Measurements from ENCODE around the gene MOB3B. TPM values are rescaled to one million over a fixed set of nuclear protein-coding genes. Genes with fewer than 3 reads are reported as not detected.

The MOB3B gene
- total RNA-seq, 1 donor from 2014 or later: 0.94 TPM

DNA sequence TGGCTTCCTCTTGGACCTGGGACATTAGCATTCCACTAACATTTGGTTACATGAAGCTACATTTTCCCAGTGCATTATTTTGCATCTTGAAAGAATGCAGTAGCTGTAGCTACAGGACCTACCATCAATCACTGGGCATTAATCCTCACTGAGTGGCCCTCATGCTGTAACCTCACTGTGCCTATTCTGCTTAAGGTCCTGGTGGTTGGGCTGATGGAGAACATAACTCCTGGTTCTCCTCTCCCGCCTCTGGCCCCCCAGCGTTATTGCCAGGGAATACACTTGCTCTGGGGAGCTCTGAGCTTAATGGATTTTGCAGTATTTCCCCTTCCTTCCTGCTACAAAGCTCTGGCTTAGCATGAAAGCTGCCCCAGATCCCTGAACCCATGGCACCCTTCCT is 121.1 kb downstream of the MOB3B start:
- no peak for DNase-seq (ENCODE audit: low spot score)
- intact Hi-C loops (cut with micrococcal nuclease): no loop called here
- Mint-ChIP-seq H3K27ac (no peak overlapping the region), H3K27me3 (ENCODE audit: low read depth) (peaks cover 9% of the 10 kb centered on the region), H3K36me3 (ENCODE audit: low read depth) (no peaks in the 10 kb centered on the region), H3K4me3 (ENCODE audit: low read depth) (no peak overlapping the region), H3K4me1 (ENCODE audit: low read depth) (peaks cover 2% of the 10 kb centered on the region), H3K9me3 (no peaks in the 10 kb centered on the region)

DNA sequence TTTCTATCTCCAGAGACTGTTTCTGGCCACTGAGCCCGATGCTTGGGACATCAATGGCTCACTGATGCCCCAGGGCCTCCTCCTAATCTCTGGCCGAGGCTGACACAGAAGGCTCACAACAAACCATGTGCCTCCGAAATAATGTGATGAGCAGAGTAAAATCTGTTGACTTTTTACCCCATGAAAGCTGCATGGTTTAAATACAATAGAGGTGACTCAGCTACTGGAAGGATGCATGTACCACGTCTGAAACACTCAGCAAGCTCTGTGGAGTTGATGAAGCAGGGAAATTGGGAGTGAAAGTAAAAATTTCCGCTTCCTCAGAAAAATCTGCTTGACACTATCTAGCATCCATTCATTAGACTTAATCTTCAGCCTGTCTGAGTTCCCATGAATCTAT is 121.6 kb downstream of the MOB3B start:
- no peak overlapping the region for H3K27ac Mint-ChIP-seq
- peaks cover 10% of the 10 kb centered on the region for H3K27me3 Mint-ChIP-seq (ENCODE audit: low read depth)
- no peak overlapping the region for H3K4me3 Mint-ChIP-seq (ENCODE audit: low read depth)
- H3K4me1 Mint-ChIP-seq (ENCODE audit: low read depth): no peaks in the 10 kb centered on the region
- no peaks in the 10 kb centered on the region for H3K9me3 Mint-ChIP-seq
- intact Hi-C loops (cut with micrococcal nuclease): no loop called here
- no peak for DNase-seq (ENCODE audit: low spot score)
- no peaks in the 10 kb centered on the region for H3K36me3 Mint-ChIP-seq (ENCODE audit: low read depth)

DNA sequence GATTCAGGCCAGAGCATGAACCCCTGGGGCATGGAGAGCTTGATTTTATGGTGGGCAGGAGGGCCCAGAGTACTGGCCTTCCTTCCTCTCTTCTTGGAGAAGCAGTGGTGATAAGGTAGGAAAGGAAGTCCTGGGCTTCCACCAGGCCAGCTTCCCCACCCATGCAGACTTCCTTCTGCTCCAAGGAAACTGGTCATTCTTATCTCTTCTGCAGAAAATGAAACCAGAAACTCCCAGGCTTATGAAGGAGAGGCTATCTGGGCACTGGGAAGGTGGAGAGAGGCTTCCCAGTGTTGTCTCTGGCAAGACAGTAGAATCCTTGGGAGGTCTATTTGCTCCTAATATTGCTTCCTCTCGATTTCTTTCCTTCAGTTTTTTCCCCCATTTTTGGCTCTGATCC is 122.1 kb downstream of the MOB3B start:
- peaks cover 8% of the 10 kb centered on the region for H3K27me3 Mint-ChIP-seq (ENCODE audit: low read depth)
- H3K9me3 Mint-ChIP-seq: no peaks in the 10 kb centered on the region
- intact Hi-C loops (cut with micrococcal nuclease): no loop called here
- H3K4me3 Mint-ChIP-seq (ENCODE audit: low read depth): no peak overlapping the region
- H3K4me1 Mint-ChIP-seq (ENCODE audit: low read depth): no peaks in the 10 kb centered on the region
- no peak for DNase-seq (ENCODE audit: low spot score)
- no peak overlapping the region for H3K27ac Mint-ChIP-seq
- H3K36me3 Mint-ChIP-seq (ENCODE audit: low read depth): no peaks in the 10 kb centered on the region

DNA sequence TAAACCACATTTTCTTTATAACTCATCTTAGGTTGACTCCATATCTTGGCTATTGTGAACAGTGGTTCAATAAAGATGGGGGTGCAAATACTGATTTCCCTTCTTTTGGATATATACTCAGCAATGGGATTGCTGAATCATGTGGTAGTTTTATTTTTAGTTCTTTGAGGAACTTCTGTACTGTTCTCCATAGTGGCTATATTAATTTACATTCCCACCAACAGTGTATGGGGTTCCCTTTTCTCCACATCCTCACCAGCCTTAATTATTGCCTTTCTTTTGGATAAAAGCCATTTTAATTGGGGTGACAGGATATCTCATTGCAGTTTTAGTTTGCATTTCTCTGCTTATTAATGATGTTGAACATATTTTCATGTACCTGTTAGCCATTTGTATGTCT is 125.0 kb downstream of the MOB3B start:
- no peak for DNase-seq (ENCODE audit: low spot score)
- H3K36me3 Mint-ChIP-seq (ENCODE audit: low read depth): no peaks in the 10 kb centered on the region
- H3K27ac Mint-ChIP-seq: no peak overlapping the region
- intact Hi-C loops (cut with micrococcal nuclease): no loop called here
- H3K4me3 Mint-ChIP-seq (ENCODE audit: low read depth): no peak overlapping the region
- no peaks in the 10 kb centered on the region for H3K9me3 Mint-ChIP-seq
- peaks cover 12% of the 10 kb centered on the region for H3K27me3 Mint-ChIP-seq (ENCODE audit: low read depth)
- H3K4me1 Mint-ChIP-seq (ENCODE audit: low read depth): no peaks in the 10 kb centered on the region

DNA sequence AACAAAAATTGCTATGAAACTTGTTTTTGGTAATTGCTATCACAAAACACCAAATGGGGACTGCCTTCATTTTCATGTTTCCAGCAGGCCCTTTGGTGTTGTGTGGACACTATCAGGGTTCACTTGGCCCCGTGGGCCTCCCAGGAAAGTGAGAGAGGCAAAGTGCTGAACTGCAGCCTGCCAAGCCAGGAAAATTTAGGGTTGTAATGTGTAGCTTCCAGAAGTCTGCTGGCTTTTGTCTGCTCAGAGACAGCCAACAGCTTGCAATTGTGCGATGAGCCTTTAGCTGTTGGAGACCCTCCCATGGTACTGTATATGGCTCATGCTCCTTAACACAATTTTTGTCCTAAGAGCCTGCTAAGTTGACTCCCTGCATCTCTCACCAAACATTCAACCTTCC is 127.0 kb downstream of the MOB3B start:
- Mint-ChIP-seq H3K4me3 (ENCODE audit: low read depth) (no peak overlapping the region), H3K4me1 (ENCODE audit: low read depth) (no peaks in the 10 kb centered on the region)

DNA sequence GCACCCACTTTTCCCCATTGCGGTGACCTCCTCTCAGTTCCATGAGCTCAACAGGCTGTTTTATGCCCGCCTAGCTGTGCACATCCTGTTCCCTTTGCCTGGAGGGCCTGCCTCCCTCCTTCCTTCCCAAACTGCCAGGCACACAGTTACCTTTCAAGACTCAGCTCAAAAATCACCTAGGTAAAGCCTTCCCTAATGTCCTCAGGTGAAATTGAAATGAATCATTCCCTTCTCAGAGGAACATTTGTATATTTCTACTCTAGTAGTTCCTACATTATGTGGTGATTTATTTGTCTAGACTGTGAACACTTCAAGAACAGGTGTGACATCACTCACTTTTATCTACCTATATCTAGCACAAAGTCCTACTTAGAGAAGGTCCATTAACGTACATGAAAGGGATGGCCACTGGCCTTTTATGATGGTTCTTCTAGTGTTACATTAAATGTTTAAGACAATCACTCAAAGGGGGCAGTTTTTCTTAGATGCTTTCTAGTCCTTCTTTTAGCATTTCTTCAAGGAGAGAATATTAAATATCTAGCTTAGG is 129.2 kb downstream of the MOB3B start:
- Mint-ChIP-seq H3K4me3 (ENCODE audit: low read depth) (no peak overlapping the region), H3K27me3 (ENCODE audit: low read depth) (peaks cover 21% of the 10 kb centered on the region), H3K4me1 (ENCODE audit: low read depth) (no peaks in the 10 kb centered on the region), H3K36me3 (ENCODE audit: low read depth) (no peaks in the 10 kb centered on the region), H3K27ac (no peak overlapping the region), H3K9me3 (no peaks in the 10 kb centered on the region)
- intact Hi-C loops (cut with micrococcal nuclease): no loop called here
- DNase-seq (ENCODE audit: low spot score): no peak

More for the DNA sequence above, 127.0 kb downstream of the MOB3B start:
- no peak for DNase-seq (ENCODE audit: low spot score)
- Mint-ChIP-seq H3K9me3 (no peaks in the 10 kb centered on the region), H3K27me3 (ENCODE audit: low read depth) (peaks cover 13% of the 10 kb centered on the region), H3K36me3 (ENCODE audit: low read depth) (no peaks in the 10 kb centered on the region), H3K27ac (no peak overlapping the region)
- intact Hi-C loops (cut with micrococcal nuclease): no loop called here

DNA sequence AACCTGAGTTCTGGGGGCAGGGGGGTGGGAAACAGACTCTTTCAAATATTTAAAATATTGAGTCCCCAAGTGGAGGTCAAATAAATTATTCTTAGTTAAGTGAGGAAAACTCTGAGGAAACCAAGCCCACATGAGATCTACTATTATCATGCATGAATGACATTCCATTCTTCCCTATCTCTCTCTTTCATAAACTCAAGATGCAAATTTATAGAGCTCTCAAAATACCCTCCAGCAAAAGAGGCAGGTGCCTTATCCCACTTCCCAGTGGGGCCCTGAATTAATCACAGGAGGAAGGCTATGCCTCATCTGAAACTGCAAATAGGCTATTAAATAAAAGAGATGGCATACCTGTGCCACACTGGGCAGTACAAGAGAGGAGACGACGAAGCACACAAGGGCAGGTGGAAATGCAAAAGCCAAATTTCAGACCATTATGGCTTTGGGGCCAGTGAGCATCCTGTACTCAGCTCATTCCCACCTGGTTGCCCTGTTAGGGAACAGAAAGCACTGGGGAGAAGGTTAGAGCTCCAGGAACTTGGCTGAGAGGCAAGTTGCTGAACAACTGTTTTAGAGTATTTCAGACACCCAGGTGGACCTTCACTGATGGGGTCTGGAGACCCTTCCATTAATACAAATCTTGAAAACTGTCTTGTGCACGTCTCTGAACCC is 130.5 kb downstream of the MOB3B start:
- Mint-ChIP-seq H3K9me3 (no peaks in the 10 kb centered on the region), H3K27ac (no peak overlapping the region), H3K27me3 (ENCODE audit: low read depth) (peaks cover 23% of the 10 kb centered on the region), H3K4me1 (ENCODE audit: low read depth) (no peaks in the 10 kb centered on the region), H3K4me3 (ENCODE audit: low read depth) (no peak overlapping the region), H3K36me3 (ENCODE audit: low read depth) (no peaks in the 10 kb centered on the region)
- intact Hi-C loops (cut with micrococcal nuclease): no loop called here
- no peak for DNase-seq (ENCODE audit: low spot score)

DNA sequence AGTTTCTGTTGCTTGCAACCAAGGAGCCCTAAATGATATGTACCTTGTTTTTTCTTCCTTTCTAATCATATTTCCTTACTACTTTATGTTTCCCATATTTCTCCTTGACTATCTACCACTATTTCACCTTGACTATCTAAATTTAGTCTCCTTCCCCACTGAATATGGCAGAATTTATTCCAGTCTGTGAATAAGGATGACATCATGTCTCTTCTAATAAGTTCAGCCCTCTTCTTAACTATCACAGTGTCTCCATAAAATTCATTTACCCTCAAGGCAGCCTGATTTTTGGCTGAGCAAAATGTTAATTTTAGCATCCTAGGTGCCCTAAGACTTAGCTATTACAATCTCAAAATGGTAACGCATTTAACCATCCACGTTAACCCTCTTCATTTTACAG is 133.1 kb downstream of the MOB3B start:
- Mint-ChIP-seq H3K36me3 (ENCODE audit: low read depth) (no peaks in the 10 kb centered on the region), H3K27ac (no peak overlapping the region), H3K4me3 (ENCODE audit: low read depth) (no peak overlapping the region), H3K4me1 (ENCODE audit: low read depth) (no peaks in the 10 kb centered on the region), H3K9me3 (no peaks in the 10 kb centered on the region), H3K27me3 (ENCODE audit: low read depth) (peaks cover 28% of the 10 kb centered on the region)
- intact Hi-C loops (cut with micrococcal nuclease): no loop called here
- no peak for DNase-seq (ENCODE audit: low spot score)

DNA sequence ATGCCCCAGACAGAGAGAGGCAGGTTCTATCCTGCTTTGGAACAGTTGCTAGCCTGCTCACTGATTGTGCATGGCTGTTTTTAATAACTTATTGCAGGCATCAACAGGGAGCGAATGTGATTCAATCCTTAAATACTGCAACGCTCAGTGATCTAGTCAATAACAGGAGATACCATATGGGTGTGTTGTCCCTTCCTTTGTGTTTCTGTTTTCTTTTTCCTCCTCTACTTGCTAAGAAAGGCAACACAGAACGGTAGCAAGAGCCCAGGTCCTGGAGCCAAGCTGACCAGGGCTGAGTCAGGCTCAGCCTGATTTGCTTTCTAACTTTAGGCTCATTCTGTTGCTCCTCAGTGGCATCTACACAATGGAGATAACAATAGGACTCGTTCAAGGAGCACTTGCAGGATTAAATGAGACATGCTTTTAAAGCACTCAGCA is 134.1 kb downstream of the MOB3B start:
- Mint-ChIP-seq H3K27ac (no peak overlapping the region), H3K9me3 (no peaks in the 10 kb centered on the region), H3K4me1 (ENCODE audit: low read depth) (no peaks in the 10 kb centered on the region), H3K27me3 (ENCODE audit: low read depth) (peaks cover 25% of the 10 kb centered on the region), H3K4me3 (ENCODE audit: low read depth) (no peak overlapping the region), H3K36me3 (ENCODE audit: low read depth) (no peaks in the 10 kb centered on the region)
- intact Hi-C loops (cut with micrococcal nuclease): no loop called here
- no peak for DNase-seq (ENCODE audit: low spot score)

DNA sequence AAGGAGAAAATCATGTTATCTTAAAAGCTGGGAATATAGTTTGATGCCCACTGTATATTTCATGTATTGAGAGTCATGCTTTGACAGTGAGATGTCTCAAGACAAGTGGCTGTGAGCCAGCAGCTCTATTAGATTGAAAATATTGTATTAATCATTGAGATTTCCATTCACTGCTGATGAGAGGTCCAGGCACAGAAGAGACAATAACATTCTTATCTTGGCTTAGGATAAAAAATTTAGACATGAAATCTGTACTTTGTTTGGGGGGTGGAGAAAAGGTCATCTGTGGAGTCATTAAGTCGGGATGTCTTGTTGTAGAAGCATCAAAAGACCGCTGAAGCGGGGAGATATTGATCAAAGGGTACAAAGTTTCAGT is 134.8 kb downstream of the MOB3B start:
- intact Hi-C loops (cut with micrococcal nuclease): no loop called here
- Mint-ChIP-seq H3K27ac (no peak overlapping the region), H3K36me3 (ENCODE audit: low read depth) (no peaks in the 10 kb centered on the region), H3K9me3 (no peaks in the 10 kb centered on the region), H3K4me3 (ENCODE audit: low read depth) (no peak overlapping the region), H3K27me3 (ENCODE audit: low read depth) (peaks cover 23% of the 10 kb centered on the region), H3K4me1 (ENCODE audit: low read depth) (no peaks in the 10 kb centered on the region)
- DNase-seq (ENCODE audit: low spot score): no peak

DNA sequence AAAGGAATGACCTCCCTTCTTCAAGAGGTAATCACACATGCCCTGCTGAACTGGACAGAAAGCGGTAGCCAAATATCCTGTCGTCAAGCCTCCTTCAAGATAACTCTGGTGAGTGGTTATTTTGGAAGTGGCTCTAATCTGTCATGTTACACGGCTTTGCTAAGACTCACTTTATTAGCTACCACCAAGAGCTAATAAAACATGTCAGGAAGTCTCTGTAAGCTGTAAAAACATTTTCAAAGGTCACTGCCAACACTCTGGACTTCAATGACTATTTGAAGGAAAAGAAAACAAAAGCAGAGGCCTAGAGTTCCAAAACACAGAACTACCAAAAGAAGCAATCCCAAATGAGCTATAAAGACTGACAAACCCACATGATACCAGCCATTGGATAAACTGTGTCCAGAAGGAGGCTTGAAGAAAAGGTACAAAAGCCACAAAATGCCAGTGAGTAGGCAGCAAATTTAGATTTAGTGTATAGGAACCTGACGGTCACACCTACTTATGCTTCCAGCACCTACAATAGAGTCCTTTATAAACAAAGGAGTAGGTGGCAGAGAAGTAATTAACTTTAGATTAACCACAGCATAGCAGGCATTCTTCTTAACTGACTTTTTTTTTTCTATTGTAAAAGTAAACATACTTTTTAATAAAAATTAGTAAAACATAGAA is 135.3 kb downstream of the MOB3B start:
- intact Hi-C loops (cut with micrococcal nuclease): no loop called here
- Mint-ChIP-seq H3K36me3 (ENCODE audit: low read depth) (no peaks in the 10 kb centered on the region), H3K4me3 (ENCODE audit: low read depth) (no peak overlapping the region), H3K9me3 (no peaks in the 10 kb centered on the region), H3K4me1 (ENCODE audit: low read depth) (no peaks in the 10 kb centered on the region), H3K27ac (no peak overlapping the region), H3K27me3 (ENCODE audit: low read depth) (peaks cover 24% of the 10 kb centered on the region)
- no peak for DNase-seq (ENCODE audit: low spot score)

DNA sequence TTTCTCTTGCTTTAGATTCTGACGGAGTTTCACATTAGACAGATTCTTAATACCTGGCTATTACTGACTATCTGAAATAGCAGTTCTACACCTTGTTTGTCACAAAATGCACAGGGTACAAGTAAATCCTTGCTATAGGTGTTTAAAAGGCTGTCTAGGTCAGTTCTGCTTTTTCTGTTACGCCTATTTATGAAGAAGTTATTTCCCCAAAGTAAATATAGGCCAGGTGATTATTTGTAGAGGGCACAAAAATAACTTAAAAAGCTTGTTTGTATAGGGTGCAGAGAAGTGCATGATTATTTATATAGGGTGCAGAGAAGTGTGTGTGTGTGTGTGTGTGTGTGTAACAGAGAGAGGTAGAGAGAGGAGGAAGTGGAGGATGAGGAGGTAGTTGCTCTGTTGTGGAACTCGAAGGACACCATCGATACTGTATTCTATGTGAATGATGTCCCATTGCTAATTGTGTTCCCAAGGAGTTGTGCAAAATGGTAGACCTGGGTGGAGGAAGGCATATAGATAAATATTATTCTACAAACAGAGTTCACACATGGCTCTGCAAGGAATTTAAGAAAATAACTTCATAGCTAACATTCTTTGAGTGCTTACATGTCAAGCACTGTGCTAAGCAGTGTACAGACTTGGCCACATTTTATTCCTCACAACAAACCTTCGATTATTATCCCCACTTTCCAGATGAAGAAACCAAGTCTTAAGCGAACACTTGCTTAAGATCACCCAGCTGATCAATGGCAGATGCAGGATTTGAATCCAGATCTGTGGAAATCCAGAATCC is 136.4 kb downstream of the MOB3B start:
- no peak overlapping the region for H3K27ac Mint-ChIP-seq
- H3K27me3 Mint-ChIP-seq (ENCODE audit: low read depth): peaks cover 29% of the 10 kb centered on the region
- no peak overlapping the region for H3K4me3 Mint-ChIP-seq (ENCODE audit: low read depth)
- H3K4me1 Mint-ChIP-seq (ENCODE audit: low read depth): no peaks in the 10 kb centered on the region
- H3K36me3 Mint-ChIP-seq (ENCODE audit: low read depth): no peaks in the 10 kb centered on the region
- H3K9me3 Mint-ChIP-seq: no peaks in the 10 kb centered on the region
- no peak for DNase-seq (ENCODE audit: low spot score)
- intact Hi-C loops (cut with micrococcal nuclease): no loop called here

DNA sequence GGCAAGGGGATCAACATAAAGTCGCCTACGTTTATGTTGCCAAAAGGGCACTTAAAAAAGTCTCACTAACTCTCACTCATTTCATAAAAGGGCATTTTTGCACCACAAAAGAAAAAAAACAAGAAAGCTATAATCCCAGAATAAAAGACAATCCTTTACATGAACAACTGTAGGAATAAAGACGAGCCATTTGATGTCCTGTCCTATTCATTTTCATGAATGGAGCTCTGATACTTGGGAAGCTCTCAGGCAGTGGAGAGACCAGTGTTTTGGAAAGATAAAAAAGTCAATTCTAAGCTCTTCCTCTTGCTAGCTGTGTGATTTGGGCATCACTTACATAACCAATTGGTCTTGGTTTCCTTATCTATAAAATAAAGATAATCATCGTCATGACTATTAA is 137.2 kb downstream of the MOB3B start:
- Mint-ChIP-seq H3K4me1 (ENCODE audit: low read depth) (no peaks in the 10 kb centered on the region), H3K27me3 (ENCODE audit: low read depth) (peaks cover 29% of the 10 kb centered on the region), H3K27ac (no peak overlapping the region), H3K36me3 (ENCODE audit: low read depth) (no peaks in the 10 kb centered on the region), H3K4me3 (ENCODE audit: low read depth) (no peak overlapping the region), H3K9me3 (no peaks in the 10 kb centered on the region)
- DNase-seq (ENCODE audit: low spot score): no peak
- intact Hi-C loops (cut with micrococcal nuclease): no loop called here

All from activated T-helper 2 cell treated with anti-CD3 and anti-CD28 coated beads, Interferon-gamma antibody, Interleukin-2, Interleukin-4, amounts not matched to agents 10 μg/mL and 5 μg/mL and 100 μg/mL, durations not matched to agents 14 hours and 24 hours and 36 hours (primary cell).